Measurements from ENCODE around the gene FGFRL1. TPM values are rescaled to one million over a fixed set of nuclear protein-coding genes. Genes with fewer than 3 reads are reported as not detected.

FGFRL1 gene
- total and polyA plus RNA-seq, 3 donors from 2014 or later: 13.7 to 25.6 (median 14.4) TPM

DNA sequence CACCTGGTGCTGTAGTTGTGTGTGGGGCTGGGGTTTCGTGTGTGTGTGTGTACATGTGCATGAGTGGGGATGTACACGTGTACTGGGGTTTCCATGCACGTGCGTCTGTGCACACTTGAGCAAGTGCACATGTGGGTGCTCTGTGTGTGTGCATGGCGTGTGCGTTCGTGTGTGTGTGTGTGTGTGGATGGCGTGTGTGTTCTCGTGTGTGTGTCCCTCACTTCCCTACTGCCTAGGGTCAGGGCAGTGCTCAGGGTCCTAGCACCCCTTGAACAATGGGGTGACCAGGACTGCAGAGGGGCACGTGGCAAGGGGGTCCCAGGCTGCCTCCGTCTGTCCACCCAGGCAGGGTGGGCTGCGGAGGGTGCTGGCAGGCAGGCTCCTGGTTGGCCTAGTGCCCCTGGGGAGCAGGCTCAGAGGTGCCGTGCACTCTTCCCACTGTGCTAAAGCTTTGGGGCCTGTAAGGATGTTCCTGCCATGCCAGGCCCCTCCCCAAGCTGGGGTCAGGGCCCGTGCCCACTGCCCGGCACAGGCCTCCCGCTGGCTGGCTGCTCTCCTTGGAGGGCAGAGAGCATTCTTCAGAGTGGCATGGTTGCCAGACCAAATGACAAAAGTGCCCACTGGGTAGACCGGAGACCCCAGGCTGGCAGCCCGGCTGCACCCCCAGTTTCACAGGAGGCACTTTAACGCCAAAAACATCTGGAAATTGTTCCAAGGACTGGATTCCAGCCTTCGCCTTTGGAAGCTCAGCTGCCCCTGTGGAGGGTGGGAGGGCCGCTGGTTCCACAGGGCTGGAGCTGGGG is 29.1 kb downstream of the FGFRL1 start:
- Histone ChIP-seq H3K4me3 (no peak overlapping the region), H3K27me3 (no peaks in the 10 kb centered on the region), H3K27ac (no peak overlapping the region), H3K4me1 (peaks cover 15% of the 10 kb centered on the region), H3K9me3 (no peaks in the 10 kb centered on the region), H3K36me3 (ENCODE audit: low read depth, missing control alignments) (no peaks in the 10 kb centered on the region)
- intact Hi-C loops (cut with DNase I; ENCODE audit: low total_unique reads): no loop called here
- DNase-seq: no peak
- WGBS, 2 donors: 81 to 90% methylated on average over 14 to 21 of the region's 21 CpGs
- TF ChIP-seq, protein P1, sequence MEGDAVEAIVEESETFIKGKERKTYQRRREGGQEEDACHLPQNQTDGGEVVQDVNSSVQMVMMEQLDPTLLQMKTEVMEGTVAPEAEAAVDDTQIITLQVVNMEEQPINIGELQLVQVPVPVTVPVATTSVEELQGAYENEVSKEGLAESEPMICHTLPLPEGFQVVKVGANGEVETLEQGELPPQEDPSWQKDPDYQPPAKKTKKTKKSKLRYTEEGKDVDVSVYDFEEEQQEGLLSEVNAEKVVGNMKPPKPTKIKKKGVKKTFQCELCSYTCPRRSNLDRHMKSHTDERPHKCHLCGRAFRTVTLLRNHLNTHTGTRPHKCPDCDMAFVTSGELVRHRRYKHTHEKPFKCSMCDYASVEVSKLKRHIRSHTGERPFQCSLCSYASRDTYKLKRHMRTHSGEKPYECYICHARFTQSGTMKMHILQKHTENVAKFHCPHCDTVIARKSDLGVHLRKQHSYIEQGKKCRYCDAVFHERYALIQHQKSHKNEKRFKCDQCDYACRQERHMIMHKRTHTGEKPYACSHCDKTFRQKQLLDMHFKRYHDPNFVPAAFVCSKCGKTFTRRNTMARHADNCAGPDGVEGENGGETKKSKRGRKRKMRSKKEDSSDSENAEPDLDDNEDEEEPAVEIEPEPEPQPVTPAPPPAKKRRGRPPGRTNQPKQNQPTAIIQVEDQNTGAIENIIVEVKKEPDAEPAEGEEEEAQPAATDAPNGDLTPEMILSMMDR (IDR thresholded peaks at IDR 0.05): no peak
- no peak for TF ChIP-seq POLR2A (IDR thresholded peaks at IDR 0.05)

DNA sequence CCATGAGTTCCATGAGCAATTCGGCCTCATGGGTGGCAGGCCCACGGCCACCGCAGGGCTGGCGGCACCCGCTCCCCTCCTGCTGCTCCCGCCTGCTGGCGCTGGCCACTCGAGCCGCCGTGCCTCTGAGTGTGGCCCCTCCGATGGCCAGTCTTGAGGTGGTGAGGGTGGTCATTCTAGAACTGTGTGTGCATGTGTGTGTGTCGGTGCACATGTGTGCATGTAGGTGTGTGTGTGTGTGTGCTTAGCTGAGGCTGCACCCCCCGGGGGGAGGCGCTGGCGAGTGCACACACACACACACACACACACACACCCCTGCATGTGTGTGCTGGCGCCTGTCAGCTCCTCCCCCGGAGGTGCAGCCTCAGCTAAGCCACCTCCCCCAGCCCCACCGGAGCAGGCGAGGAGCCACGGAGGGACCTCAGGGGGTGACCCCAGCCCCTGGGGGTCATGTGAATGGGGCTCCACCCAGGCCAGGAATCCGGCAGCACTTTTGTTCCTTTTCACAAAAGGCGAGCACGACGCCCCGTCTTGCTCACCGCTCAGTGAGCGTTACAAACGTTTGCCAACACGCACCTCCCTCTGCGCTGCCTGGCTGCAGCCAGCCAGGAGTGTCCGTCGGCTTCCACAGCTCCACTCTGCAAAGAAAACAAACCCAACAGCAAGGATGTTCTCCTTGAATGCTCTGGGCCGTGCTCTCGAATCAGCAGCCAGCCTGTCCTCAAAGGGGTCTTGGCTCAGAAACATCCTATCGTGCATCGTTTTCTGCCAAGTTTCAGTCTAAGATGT is 29.9 kb downstream of the FGFRL1 start:
- no peaks in the 10 kb centered on the region for H3K9me3 ChIP-seq
- no peaks in the 10 kb centered on the region for H3K36me3 ChIP-seq (ENCODE audit: low read depth, missing control alignments)
- no peak overlapping the region for H3K27ac ChIP-seq
- WGBS, 2 donors: 22 to 39% methylated on average over 16 to 36 of the region's 36 CpGs
- intact Hi-C loops (cut with DNase I; ENCODE audit: low total_unique reads): no loop called here
- TF ChIP-seq, protein P1 (IDR thresholded peaks at IDR 0.05): no peak
- TF ChIP-seq POLR2A (IDR thresholded peaks at IDR 0.05): no peak
- no peak overlapping the region for H3K4me3 ChIP-seq
- peaks cover 15% of the 10 kb centered on the region for H3K4me1 ChIP-seq
- DNase-seq: no peak
- H3K27me3 ChIP-seq: no peaks in the 10 kb centered on the region

DNA sequence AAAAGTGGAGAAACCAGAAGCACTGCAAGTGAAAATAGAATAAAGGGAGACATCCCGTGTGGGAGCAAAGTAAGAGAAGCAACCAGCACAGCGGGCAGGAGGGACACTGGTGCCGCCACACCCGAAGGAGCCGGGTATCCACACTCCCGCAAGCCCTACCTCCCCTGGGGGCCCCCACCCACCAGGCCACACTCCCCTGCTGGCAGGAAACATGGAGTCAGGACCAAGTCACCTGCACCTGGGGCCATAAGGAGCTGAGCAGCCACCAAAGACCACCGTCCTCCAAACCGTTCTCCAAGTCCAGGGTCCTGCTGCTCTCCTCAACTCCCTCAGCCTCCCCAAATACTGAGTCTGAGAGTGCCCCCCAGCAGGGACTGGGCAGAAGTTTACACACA is 30.5 kb downstream of the FGFRL1 start:
- intact Hi-C loops (cut with DNase I; ENCODE audit: low total_unique reads): no loop called here
- Histone ChIP-seq H3K9me3 (no peaks in the 10 kb centered on the region), H3K36me3 (ENCODE audit: low read depth, missing control alignments) (no peaks in the 10 kb centered on the region), H3K27ac (no peak overlapping the region), H3K4me1 (peaks cover 16% of the 10 kb centered on the region), H3K27me3 (no peaks in the 10 kb centered on the region), H3K4me3 (no peak overlapping the region)
- TF ChIP-seq POLR2A (IDR thresholded peaks at IDR 0.05): no peak
- TF ChIP-seq, protein P1 (IDR thresholded peaks at IDR 0.05): no peak
- DNase-seq: no peak
- WGBS, 2 donors: 42 to 51% methylated on average over 7 to 8 of the region's 8 CpGs

DNA sequence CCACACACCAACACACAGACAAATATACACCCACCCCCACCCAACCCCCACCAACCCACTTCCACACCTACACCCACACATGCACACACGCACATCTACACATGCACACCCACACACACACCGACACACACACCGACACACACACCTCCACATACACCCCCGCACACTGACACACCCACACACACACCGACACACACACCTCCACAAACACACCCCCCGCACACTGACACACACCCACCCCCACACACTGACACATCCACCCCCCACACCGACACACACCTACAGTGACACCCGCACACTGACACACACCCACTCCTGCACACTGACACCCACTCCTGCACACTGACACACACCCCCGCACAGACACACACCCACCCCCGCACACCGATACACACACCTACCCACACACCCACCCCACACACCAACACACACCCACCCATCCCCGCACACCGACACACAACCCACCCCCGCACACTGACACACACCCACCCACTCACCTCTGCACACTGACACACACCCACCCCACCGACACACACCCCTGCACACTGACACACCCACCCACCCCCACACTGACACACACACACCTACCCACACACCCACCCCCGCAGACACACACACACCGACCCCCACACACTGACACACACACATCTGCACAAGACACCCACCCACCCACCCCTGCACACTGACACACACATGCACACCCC is 31.1 kb downstream of the FGFRL1 start:
- WGBS, 2 donors: 67 to 76% methylated on average over 17 of the region's 17 CpGs
- DNase-seq: no peak
- H3K27ac ChIP-seq: no peak overlapping the region
- TF ChIP-seq, protein P1 (IDR thresholded peaks at IDR 0.05): no peak
- TF ChIP-seq POLR2A (IDR thresholded peaks at IDR 0.05): no peak
- no peaks in the 10 kb centered on the region for H3K36me3 ChIP-seq (ENCODE audit: low read depth, missing control alignments)
- no peaks in the 10 kb centered on the region for H3K9me3 ChIP-seq
- intact Hi-C loops (cut with DNase I; ENCODE audit: low total_unique reads): no loop called here
- peaks cover 18% of the 10 kb centered on the region for H3K4me1 ChIP-seq
- no peak overlapping the region for H3K4me3 ChIP-seq
- no peaks in the 10 kb centered on the region for H3K27me3 ChIP-seq

Data from testis (tissue), 3 donors.